HEK293T (cell line): Measurements from ENCODE around the gene TAOK1.

Source experiments
- CTCF ChIA-PET: fragments of 350-600 bp; formaldehyde crosslinking; extraction: SDS; loops from one replicate; lab custom pipeline; 2021; ENCODE audit warnings: antibody characterized with exemption, inconsistent platforms; lab: Yijun Ruan, JAX
- POLR2A ChIA-PET: fragments of 350-600 bp; formaldehyde crosslinking; extraction: SDS; loops from one replicate; lab custom pipeline; 2020; ENCODE audit warnings: antibody characterized with exemption, inconsistent platforms; lab: Yijun Ruan, JAX
- DNase-seq: peaks from one replicate; pipeline ENCODE4 v3.0.0; 2012; ENCODE audit warnings: mixed read lengths; ENCODE audit errors: extremely low spot score
- ARNT ChIP-seq: fragments of 450-650 bp; IDR thresholded peaks from 2 replicates; pipeline ENCODE4 v1.6.1; 2017; ENCODE audit warnings: mild to moderate bottlenecking
- BHLHE40 ChIP-seq: fragments of 450-650 bp; IDR thresholded peaks from 2 replicates; pipeline ENCODE4 v1.6.1; 2016; ENCODE audit warnings: mild to moderate bottlenecking, moderate library complexity, borderline replicate concordance
- CTBP1 ChIP-seq: fragments of 450-650 bp; IDR thresholded peaks from 2 replicates; pipeline ENCODE4 v1.6.1; 2016; ENCODE audit warnings: borderline replicate concordance
- ELF4 ChIP-seq: fragments of 450-650 bp; IDR thresholded peaks from 2 replicates; pipeline ENCODE4 v1.6.1; 2017; ENCODE audit warnings: antibody characterized with exemption
- FOXA1 ChIP-seq: fragments of 450-650 bp; IDR thresholded peaks from 2 replicates; pipeline ENCODE4 v1.6.1; 2016; ENCODE audit warnings: mild to moderate bottlenecking
- FOXK2 ChIP-seq: fragments of 450-650 bp; IDR thresholded peaks from 2 replicates; pipeline ENCODE4 v1.6.1; 2016; ENCODE audit warnings: mild to moderate bottlenecking
- FOXM1 ChIP-seq: fragments of 450-650 bp; IDR thresholded peaks from 2 replicates; pipeline ENCODE4 v1.6.1; 2017; ENCODE audit warnings: mild to moderate bottlenecking, borderline replicate concordance
- HDGF ChIP-seq: fragments of 450-650 bp; IDR thresholded peaks from 2 replicates; pipeline ENCODE4 v1.6.1; 2017; ENCODE audit warnings: antibody characterized with exemption, borderline replicate concordance
- L3MBTL2 ChIP-seq: fragments of 450-650 bp; conservative IDR thresholded peaks from 2 replicates; pipeline ENCODE4 v1.6.1; 2016; ENCODE audit warnings: mild to moderate bottlenecking
- LEF1 ChIP-seq: fragments of 450-650 bp; IDR thresholded peaks from 2 replicates; pipeline ENCODE4 v1.6.1; 2017; ENCODE audit warnings: mild to moderate bottlenecking, borderline replicate concordance
- NFRKB ChIP-seq: fragments of 450-650 bp; IDR thresholded peaks from 2 replicates; pipeline ENCODE4 v1.6.1; 2016; ENCODE audit warnings: mild to moderate bottlenecking, moderate library complexity
- SP1 ChIP-seq: fragments of 450-650 bp; IDR thresholded peaks from 2 replicates; pipeline ENCODE4 v1.6.1; 2017
- SUZ12 ChIP-seq: fragments of 450-650 bp; IDR thresholded peaks from 2 replicates; pipeline ENCODE4 v1.6.1; 2016; ENCODE audit warnings: mild to moderate bottlenecking
- TARDBP ChIP-seq: fragments of 450-650 bp; IDR thresholded peaks from 2 replicates; pipeline ENCODE4 v1.6.1; 2016
- ZNF384 ChIP-seq: fragments of 450-650 bp; IDR thresholded peaks from 2 replicates; pipeline ENCODE4 v1.6.1; 2016
- TF ChIP-seq, protein P1 (sequence below): fragments of 450-650 bp; IDR thresholded peaks from 2 replicates; pipeline ENCODE4 v1.6.1; 2016

TAOK1 gene

GRCh38 chr17:29559640-29560039, 169.5 kb downstream of the TAOK1 start:
- no peak for DNase-seq
- ChIA-PET POLR2A (no interaction called here), CTCF (no interaction called here)
- TF ChIP-seq BHLHE40 (no peak), LEF1 (no peak), CTBP1 (no peak), FOXA1 (no peak), ARNT (no peak), NFRKB (no peak), FOXK2 (no peak), HDGF (no peak), FOXM1 (no peak), L3MBTL2 (no peak)
- TF ChIP-seq, protein P1, sequence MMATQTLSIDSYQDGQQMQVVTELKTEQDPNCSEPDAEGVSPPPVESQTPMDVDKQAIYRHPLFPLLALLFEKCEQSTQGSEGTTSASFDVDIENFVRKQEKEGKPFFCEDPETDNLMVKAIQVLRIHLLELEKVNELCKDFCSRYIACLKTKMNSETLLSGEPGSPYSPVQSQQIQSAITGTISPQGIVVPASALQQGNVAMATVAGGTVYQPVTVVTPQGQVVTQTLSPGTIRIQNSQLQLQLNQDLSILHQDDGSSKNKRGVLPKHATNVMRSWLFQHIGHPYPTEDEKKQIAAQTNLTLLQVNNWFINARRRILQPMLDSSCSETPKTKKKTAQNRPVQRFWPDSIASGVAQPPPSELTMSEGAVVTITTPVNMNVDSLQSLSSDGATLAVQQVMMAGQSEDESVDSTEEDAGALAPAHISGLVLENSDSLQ: no peak

GRCh38 chr17:29560316-29560715, 170.2 kb downstream of the TAOK1 start:
- CTCF ChIA-PET: interaction anchor here (0.7 kb wide), 1 partner anchor 15 kb away, joined by 5 read pairs; no protein-coding TSS in a partner anchor
- no peak for DNase-seq
- no peak for TF ChIP-seq ELF4
- TF ChIP-seq CTBP1: no peak
- TF ChIP-seq, protein P1: no peak
- TF ChIP-seq LEF1: no peak
- no peak for TF ChIP-seq L3MBTL2
- TF ChIP-seq FOXK2: no peak
- TF ChIP-seq NFRKB: no peak
- TF ChIP-seq ARNT: no peak
- no peak for TF ChIP-seq SP1
- TF ChIP-seq TARDBP: no peak
- no peak for TF ChIP-seq ZNF384
- TF ChIP-seq HDGF: no peak
- no peak for TF ChIP-seq FOXM1
- TF ChIP-seq BHLHE40: no peak
- TF ChIP-seq SUZ12: no peak
- no peak for TF ChIP-seq FOXA1
- POLR2A ChIA-PET: no interaction called here

DNA sequence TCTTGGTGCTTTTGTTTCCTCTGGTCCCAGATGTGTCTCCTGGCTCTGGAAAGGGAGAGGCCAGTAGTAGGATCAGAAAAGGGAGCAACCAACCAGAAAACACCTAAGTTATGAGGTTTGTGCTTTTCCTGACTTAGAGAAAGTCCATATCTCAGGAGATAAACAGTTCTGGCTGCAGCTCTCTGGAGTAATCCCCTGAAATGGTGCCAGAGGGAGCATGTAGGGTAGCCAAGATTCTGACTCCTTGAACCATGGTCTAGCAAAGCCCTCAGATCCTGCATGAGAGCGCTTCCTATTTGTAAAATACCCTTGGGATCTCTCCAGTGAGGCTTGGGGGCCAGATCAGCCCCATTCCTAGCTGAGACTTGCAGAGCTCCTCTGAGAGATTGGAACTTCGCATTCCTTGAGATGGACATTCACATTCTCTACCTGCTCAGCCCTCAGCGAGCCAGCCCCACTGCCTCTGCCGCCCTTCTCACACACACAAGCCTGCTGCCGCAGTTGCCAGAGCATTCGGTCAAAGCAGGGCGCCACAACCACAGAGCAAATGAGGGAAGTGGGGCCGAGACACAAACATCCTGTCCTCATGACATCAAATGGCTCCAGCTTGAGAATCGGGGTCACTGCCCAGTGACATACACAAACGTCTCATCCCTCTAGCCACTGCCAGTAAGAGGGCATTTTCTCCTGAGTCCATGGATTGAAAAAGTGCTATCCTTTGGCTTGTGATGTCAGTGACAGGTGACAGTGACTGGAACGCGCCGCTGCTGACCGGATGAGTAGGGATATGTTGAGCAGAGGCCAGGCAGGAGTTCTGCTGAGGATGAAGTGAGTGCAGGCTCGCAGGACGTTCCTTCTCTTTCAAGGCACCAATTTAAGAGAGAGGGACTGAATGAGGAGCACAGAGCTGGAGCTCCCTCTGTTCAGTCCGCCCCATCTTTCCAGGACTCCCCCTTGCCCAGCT, 171.7 kb downstream of the TAOK1 start:
- CTCF ChIA-PET: no interaction called here
- DNase-seq: no peak
- POLR2A ChIA-PET: interaction anchor here (1.0 kb wide), 1 partner anchor 30 kb away, joined by 3 read pairs; the partner anchor contains the start of gene ANKRD13B
- TF ChIP-seq HDGF (no peak), L3MBTL2 (no peak), ARNT (no peak), CTBP1 (no peak)

DNA sequence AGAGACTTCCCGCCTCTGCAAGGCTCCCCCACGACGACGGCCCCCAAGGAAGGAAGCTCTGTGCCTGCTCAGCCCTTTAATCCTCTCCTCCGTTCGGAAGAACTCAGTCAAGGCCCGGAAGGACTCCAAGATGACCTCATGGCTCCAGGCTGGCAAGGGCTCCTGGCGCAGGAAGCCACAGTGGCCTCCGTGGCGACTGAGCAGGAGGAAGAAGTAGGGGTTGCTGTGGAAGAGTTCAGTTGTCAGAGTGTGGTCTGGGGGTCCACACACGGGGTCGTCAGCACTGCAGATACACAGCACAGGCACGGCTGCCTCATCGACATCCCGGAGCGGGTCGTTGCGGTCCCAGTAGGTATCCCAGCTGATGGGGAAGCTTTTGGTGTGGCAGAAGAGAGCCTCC, 172.5 kb downstream of the TAOK1 start:
- ChIA-PET CTCF (no interaction called here), POLR2A (no interaction called here)
- no peak for DNase-seq
- TF ChIP-seq FOXA1 (no peak), SP1 (no peak), FOXM1 (no peak)

DNA sequence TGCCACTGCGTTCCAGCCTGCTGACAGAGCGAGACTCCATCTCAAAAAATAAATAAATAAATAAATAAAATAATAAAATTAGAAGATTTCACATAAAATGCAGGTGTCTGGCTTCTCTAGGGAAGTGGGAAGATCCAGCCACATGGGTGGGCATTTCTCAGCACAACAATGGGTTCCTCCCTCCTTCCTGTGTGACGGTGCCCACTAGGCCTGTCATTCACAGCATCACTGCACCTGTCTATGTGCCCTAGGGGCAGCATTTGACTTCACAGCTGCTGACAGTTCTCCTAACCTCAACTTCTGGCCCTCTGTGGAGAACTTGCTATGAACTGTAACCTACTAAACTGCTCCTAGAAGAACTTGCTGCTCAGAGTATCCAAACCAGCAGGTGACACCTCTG, 173.7 kb downstream of the TAOK1 start:
- TF ChIP-seq NFRKB: no peak
- no peak for TF ChIP-seq CTBP1
- no peak for TF ChIP-seq L3MBTL2
- no peak for TF ChIP-seq FOXA1
- no peak for TF ChIP-seq ELF4
- no peak for TF ChIP-seq TARDBP
- no peak for TF ChIP-seq SUZ12
- no peak for TF ChIP-seq FOXM1
- TF ChIP-seq LEF1: no peak
- no peak for TF ChIP-seq BHLHE40
- TF ChIP-seq, protein P1: no peak
- TF ChIP-seq ZNF384: no peak
- TF ChIP-seq FOXK2: no peak
- ChIA-PET POLR2A (no interaction called here), CTCF (interaction anchor here (0.5 kb wide), 1 partner anchor 22 kb away, joined by 3 read pairs; no protein-coding TSS in a partner anchor)
- DNase-seq: no peak
